Gastroesophageal sphincter (tissue), 4 donors: Measurements from ENCODE around the gene POLR3C. TPM values are rescaled to one million over a fixed set of nuclear protein-coding genes. Genes with fewer than 3 reads are reported as not detected.

Experiments used
- ATAC-seq: fragments of 150-250 bp; one replicate; pipeline ENCODE4 v1.9.1; 2016; ENCODE audit warnings: mild to moderate bottlenecking, moderate library complexity
- H3K27ac ChIP-seq, 4 donors: fragments of 200-600 bp; sonication (generic) in 3 of 4; 1 replicate in 3 of 4; 2 replicates in 1 of 4; pipeline ENCODE4 v1.5.1; 2016 to 2019
- H3K27me3 ChIP-seq: fragments of 200-600 bp; sonication (generic); one replicate; pipeline ENCODE4 v1.5.1; 2019
- H3K36me3 ChIP-seq, 2 donors: fragments of 200-600 bp; sonication (generic); one replicate each; pipeline ENCODE4 v1.5.1; 2019; ENCODE audit warnings: control low read depth in 1 of 2
- H3K4me1 ChIP-seq, 3 donors: fragments of 200-600 bp; sonication (generic); 1 replicate in 2 of 3; 2 replicates in 1 of 3; pipeline ENCODE4 v1.5.1; 2016 to 2019; ENCODE audit warnings: control low read depth in 2 of 3
- H3K4me3 ChIP-seq, 2 donors: fragments of 200-600 bp; sonication (generic); one replicate each; pipeline ENCODE4 v1.5.1; 2019; ENCODE audit warnings: mild to moderate bottlenecking in 1 of 2, moderate library complexity in 1 of 2
- H3K9me3 ChIP-seq, 3 donors: fragments of 200-600 bp; sonication (generic); one replicate each; pipeline ENCODE4 v1.5.1; 2017 to 2019; ENCODE audit warnings: control low read depth in 2 of 3
- CTCF ChIP-seq, 4 experiments: fragments of 200-600 bp in 2 of 4; fragments of 450-650 bp in 2 of 4; sonication (generic) in 1 of 4; IDR thresholded peaks; one replicate each; pipeline ENCODE4 v1.5.1; 2017 to 2019; ENCODE audit warnings: antibody characterized with exemption in 4 of 4, mild to moderate bottlenecking in 2 of 4, moderate library complexity in 2 of 4
- EP300 ChIP-seq: sonication (generic); formaldehyde crosslinking; IDR thresholded peaks from one replicate; pipeline ENCODE4 v1.6.1; 2017; ENCODE audit warnings: antibody characterized with exemption, mild to moderate bottlenecking
- POLR2A ChIP-seq, 2 donors: fragments of 450-650 bp; IDR thresholded peaks; one replicate each; pipeline ENCODE4 v1.6.1; 2017; ENCODE audit warnings: antibody characterized with exemption in 2 of 2, mild to moderate bottlenecking in 2 of 2, moderate library complexity in 1 of 2
- POLR2AphosphoS5 ChIP-seq: sonication (generic); formaldehyde crosslinking; IDR thresholded peaks from one replicate; pipeline ENCODE4 v1.6.1; 2017; ENCODE audit warnings: antibody characterized with exemption
- WGBS, 2 donors: methylation state at CpG; one replicate each; pipeline ENCODE4 v1.1.5; 2018; ENCODE audit warnings: low coverage in 1 of 2; 5-methylcytosine and 5-hydroxymethylcytosine counted together
- total RNA-seq, 4 donors: library from RNA; depleted of rRNA; stranded (reverse); fragments of >200 nt; gene quantifications; one replicate each; pipeline ENCODE4 v1.1.0, GENCODE V29; 2016

Gene POLR3C
- total RNA-seq, 4 donors from 2014 or later: 24.8 to 37.7 (median 29.9) TPM

DNA sequence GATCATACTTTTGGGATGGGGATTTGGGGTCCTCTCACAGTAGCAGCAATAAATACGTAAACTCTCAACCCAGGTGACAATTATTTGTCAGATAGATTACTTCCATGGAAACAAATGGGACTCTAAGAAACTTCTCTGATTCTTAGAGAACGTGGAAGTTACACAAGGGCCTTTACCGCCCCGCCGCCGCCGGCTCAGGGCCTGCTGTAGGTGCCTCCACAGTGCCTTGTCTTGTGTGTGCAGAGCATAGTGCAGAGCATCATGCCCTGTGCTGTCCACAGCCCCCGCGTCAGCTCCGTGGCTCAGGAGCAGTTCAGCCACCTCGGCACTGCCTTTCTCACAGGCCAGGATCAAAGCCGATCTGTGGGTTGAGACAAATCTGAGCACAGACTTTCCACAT, 50.6 kb downstream of the POLR3C start:
- no peak for ATAC-seq
- no peaks in the 10 kb centered on the region for H3K36me3 ChIP-seq
- H3K4me3 ChIP-seq: no peak overlapping the region
- no peaks in the 10 kb centered on the region for H3K27me3 ChIP-seq
- peaks cover 0 to 36% (median 3%) of the 10 kb centered on the region in 3 donors for H3K4me1 ChIP-seq
- WGBS, 2 donors: 83 to 91% methylated on average over 1 to 9 of the region's 12 CpGs
- TF ChIP-seq POLR2AphosphoS5 (no peak), CTCF (IDR thresholded peaks at IDR 0.05) (no peak), EP300 (no peak), POLR2A (IDR thresholded peaks at IDR 0.05) (no peak)
- H3K27ac ChIP-seq: no peak overlapping the region
- H3K9me3 ChIP-seq: no peaks in the 10 kb centered on the region

DNA sequence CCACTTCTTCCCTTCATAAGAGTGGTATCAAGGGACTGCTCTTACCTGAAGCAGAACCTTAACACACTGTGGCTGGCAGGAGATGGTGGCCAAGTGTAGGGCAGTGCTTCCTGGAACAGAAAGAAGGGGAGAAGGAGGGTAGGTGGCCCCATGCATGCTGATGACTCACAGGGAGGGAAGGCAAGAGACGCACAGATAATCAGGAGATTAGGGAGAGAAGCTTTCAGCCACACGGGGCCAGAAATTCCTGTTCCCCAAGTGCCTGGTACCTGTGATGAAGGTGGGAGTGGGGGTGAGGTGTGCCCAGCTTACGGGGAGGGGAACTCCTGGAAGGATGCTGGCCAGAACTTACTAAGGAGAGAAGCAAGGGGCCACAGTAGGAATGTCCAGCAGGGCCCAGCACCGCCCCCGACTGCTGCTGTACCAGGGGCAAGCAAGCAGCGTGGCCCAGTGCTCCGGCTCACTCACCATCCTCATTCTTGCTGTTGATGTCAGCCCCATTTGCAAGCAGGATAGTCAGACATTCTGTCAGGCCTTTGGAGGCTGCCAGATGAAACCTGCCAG, 54.0 kb downstream of the POLR3C start:
- H3K36me3 ChIP-seq: no peaks in the 10 kb centered on the region
- TF ChIP-seq POLR2AphosphoS5: no peak
- no peak for TF ChIP-seq EP300
- no peak for TF ChIP-seq POLR2A (IDR thresholded peaks at IDR 0.05)
- no peak for TF ChIP-seq CTCF (IDR thresholded peaks at IDR 0.05)
- H3K27me3 ChIP-seq: no peaks in the 10 kb centered on the region
- ATAC-seq: no peak
- H3K4me1 ChIP-seq: peaks cover 0 to 4% (median 0%) of the 10 kb centered on the region in 3 donors
- H3K4me3 ChIP-seq: no peak overlapping the region
- WGBS, 2 donors: 82% methylated on average over 5 of the region's 7 CpGs; no CpG with 5 or more reads in 1 of the 2 donors
- no peak overlapping the region for H3K27ac ChIP-seq
- no peaks in the 10 kb centered on the region for H3K9me3 ChIP-seq

DNA sequence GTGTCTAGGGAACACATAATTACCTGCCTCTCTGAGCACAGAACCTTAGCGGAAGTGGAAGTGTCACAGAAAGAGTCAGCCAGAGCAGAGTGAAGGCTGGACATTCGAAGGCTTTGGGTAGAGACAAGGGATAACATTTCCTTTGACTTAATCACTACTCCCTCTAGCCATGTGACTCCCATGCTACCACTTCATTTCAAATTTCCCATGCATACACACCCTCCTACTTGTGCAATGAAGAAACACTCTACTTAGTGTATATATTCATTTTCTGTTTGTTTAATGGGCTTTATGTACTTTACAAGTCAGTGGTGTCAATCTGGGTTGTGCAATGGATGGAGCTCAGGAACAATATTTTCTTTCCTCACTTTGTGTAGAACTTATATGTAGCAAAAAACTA, 54.7 kb downstream of the POLR3C start:
- Histone ChIP-seq H3K4me1 (no peaks in the 10 kb centered on the region), H3K9me3 (no peaks in the 10 kb centered on the region), H3K27ac (no peak overlapping the region), H3K27me3 (no peaks in the 10 kb centered on the region), H3K4me3 (no peak overlapping the region), H3K36me3 (no peaks in the 10 kb centered on the region)
- ATAC-seq: no peak
- TF ChIP-seq POLR2AphosphoS5: no peak
- no peak for TF ChIP-seq EP300
- TF ChIP-seq CTCF (IDR thresholded peaks at IDR 0.05): no peak
- TF ChIP-seq POLR2A (IDR thresholded peaks at IDR 0.05): no peak
- WGBS, 2 donors: 73 to 89% methylated on average over 2 of the region's 2 CpGs

GRCh38 chr1:145879775-145880174, 55.8 kb downstream of the POLR3C start:
- no peak for ATAC-seq
- no peak for TF ChIP-seq EP300
- no peak for TF ChIP-seq POLR2AphosphoS5
- no peak for TF ChIP-seq POLR2A (IDR thresholded peaks at IDR 0.05)
- no peak for TF ChIP-seq CTCF (IDR thresholded peaks at IDR 0.05)
- WGBS, 2 donors: 59 to 70% methylated on average over 4 to 5 of the region's 5 CpGs
- no peak overlapping the region for H3K4me3 ChIP-seq
- H3K27ac ChIP-seq: no peak overlapping the region
- H3K4me1 ChIP-seq: peaks cover 0 to under 1% (median 0%) of the 10 kb centered on the region in 3 donors
- no peaks in the 10 kb centered on the region for H3K27me3 ChIP-seq
- H3K9me3 ChIP-seq: no peaks in the 10 kb centered on the region
- no peaks in the 10 kb centered on the region for H3K36me3 ChIP-seq

DNA sequence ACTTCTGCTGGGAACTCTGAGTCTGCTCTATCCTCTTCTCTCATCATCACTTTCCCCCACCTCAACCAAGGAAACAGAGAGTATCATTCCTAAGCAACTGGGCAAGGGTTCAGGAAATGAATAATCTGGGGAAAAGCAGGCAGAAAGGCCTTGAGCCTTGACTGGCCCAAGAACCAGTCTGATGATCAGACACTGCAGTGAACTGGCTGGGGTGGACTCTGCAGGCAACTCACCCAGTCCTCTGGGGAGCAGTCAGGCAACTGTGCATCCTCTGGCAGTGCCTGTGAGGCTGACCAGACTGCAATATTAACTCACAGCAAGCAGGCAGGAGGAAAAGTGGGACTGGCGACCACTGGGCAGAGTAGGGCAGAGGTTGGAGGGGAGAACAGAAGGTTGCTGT, 60.7 kb downstream of the POLR3C start:
- peaks cover 0 to 17% (median 3%) of the 10 kb centered on the region in 3 donors for H3K4me1 ChIP-seq
- no peak overlapping the region for H3K27ac ChIP-seq
- TF ChIP-seq POLR2A (IDR thresholded peaks at IDR 0.05) (no peak), POLR2AphosphoS5 (no peak), EP300 (no peak), CTCF (IDR thresholded peaks at IDR 0.05) (no peak)
- WGBS, 2 donors: no CpG with 5 or more reads among the region's 1 CpG
- no peaks in the 10 kb centered on the region for H3K9me3 ChIP-seq
- no peaks in the 10 kb centered on the region for H3K27me3 ChIP-seq
- no peak overlapping the region for H3K4me3 ChIP-seq
- ATAC-seq: no peak
- H3K36me3 ChIP-seq: no peaks in the 10 kb centered on the region
